ENCODE data around the gene CEACAM3.

- TF ChIP-seq, protein P1, sequence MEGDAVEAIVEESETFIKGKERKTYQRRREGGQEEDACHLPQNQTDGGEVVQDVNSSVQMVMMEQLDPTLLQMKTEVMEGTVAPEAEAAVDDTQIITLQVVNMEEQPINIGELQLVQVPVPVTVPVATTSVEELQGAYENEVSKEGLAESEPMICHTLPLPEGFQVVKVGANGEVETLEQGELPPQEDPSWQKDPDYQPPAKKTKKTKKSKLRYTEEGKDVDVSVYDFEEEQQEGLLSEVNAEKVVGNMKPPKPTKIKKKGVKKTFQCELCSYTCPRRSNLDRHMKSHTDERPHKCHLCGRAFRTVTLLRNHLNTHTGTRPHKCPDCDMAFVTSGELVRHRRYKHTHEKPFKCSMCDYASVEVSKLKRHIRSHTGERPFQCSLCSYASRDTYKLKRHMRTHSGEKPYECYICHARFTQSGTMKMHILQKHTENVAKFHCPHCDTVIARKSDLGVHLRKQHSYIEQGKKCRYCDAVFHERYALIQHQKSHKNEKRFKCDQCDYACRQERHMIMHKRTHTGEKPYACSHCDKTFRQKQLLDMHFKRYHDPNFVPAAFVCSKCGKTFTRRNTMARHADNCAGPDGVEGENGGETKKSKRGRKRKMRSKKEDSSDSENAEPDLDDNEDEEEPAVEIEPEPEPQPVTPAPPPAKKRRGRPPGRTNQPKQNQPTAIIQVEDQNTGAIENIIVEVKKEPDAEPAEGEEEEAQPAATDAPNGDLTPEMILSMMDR (IDR thresholded peaks at IDR 0.05; ENCODE audit: low read depth, low read length, missing input control): peak; percentile 56
- no peak for TF ChIP-seq GABPA (IDR thresholded peaks at IDR 0.05 in 1 of 2, conservative IDR thresholded peaks at IDR 0.05 in 1 of 2)
- TF ChIP-seq ATF3 (IDR thresholded peaks at IDR 0.05): no peak
- peak; percentile 22 to 63 for TF ChIP-seq RAD21 (IDR thresholded peaks at IDR 0.05)
- TF ChIP-seq, protein P2, sequence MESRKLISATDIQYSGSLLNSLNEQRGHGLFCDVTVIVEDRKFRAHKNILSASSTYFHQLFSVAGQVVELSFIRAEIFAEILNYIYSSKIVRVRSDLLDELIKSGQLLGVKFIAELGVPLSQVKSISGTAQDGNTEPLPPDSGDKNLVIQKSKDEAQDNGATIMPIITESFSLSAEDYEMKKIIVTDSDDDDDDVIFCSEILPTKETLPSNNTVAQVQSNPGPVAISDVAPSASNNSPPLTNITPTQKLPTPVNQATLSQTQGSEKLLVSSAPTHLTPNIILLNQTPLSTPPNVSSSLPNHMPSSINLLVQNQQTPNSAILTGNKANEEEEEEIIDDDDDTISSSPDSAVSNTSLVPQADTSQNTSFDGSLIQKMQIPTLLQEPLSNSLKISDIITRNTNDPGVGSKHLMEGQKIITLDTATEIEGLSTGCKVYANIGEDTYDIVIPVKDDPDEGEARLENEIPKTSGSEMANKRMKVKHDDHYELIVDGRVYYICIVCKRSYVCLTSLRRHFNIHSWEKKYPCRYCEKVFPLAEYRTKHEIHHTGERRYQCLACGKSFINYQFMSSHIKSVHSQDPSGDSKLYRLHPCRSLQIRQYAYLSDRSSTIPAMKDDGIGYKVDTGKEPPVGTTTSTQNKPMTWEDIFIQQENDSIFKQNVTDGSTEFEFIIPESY (IDR thresholded peaks at IDR 0.05): no peak
- no peak for TF ChIP-seq EGR1 (IDR thresholded peaks at IDR 0.05; ENCODE audit: low read depth in 2 of 2)
- TF ChIP-seq SP1 (IDR thresholded peaks at IDR 0.05): no peak
- TF ChIP-seq JUND (IDR thresholded peaks at IDR 0.05): no peak
- TF ChIP-seq RXRA (IDR thresholded peaks at IDR 0.05): no peak
- TF ChIP-seq MAX (IDR thresholded peaks at IDR 0.05): no peak
Observed at GRCh38 chr19:41753936-41754529, 42.4 kb upstream of the CEACAM3 start.

All from liver (tissue), 3 donors.